GM12891 (cell line): ENCODE data around the gene LEPROT.

ENCODE experiments used
- PAX5 ChIP-seq: IDR thresholded peaks from 2 replicates; pipeline ENCODE4 v1.6.1; 2011; ENCODE audit warnings: low read length, moderate library complexity, mild to moderate bottlenecking; ENCODE audit not compliant: insufficient read depth, severe bottlenecking
- POLR2A ChIP-seq: IDR thresholded peaks from 2 replicates; pipeline ENCODE4 v1.6.1; 2011; ENCODE audit warnings: low read depth, low read length, control low read depth
- POLR2AphosphoS5 ChIP-seq: IDR thresholded peaks from 2 replicates; pipeline ENCODE4 v1.6.1; 2011; ENCODE audit warnings: low read depth, low read length, control low read depth
- POU2F2 ChIP-seq: IDR thresholded peaks from 2 replicates; pipeline ENCODE4 v1.6.1; 2011; ENCODE audit warnings: low read depth, mild to moderate bottlenecking, control low read depth, low read length, moderate library complexity
- SPI1 ChIP-seq: IDR thresholded peaks from 2 replicates; pipeline ENCODE4 v1.6.1; 2011; ENCODE audit warnings: low read depth, low read length, control low read depth
- TAF1 ChIP-seq: IDR thresholded peaks from 2 replicates; pipeline ENCODE4 v1.6.1; 2011; ENCODE audit warnings: low read depth, low read length, control low read depth

DNA sequence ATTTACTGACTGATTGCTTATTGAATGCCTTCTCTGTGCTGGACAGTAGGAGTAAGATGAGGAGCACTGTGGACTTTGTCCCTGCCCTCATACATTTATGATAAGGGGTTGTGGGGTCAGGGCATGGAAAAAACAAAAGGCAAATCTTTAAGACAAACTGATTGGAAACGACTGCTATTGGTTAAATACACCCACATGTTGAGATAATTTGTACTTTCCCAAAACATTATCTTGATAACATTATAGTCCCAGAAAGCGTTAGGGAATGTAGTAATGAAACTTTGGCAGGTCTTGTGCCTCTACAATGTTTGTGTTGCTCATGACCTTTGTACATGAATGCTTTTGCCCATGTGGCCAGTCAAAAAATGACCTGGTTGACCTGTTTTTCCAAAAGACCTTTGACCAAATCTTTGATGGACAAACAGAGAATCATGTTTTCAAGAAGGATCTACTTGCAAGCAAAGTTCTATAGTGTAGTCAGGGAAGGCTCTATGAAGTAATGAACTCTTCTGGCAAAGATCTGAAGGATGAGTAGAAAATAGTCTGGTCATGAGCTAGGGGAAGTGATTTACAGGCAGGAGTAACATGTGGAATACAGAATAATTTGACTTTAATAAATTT lies 50.9 kb downstream of the LEPROT start:
- TF ChIP-seq TAF1: no peak
- no peak for TF ChIP-seq POLR2A
- TF ChIP-seq POU2F2: no peak
- no peak for TF ChIP-seq POLR2AphosphoS5
- TF ChIP-seq SPI1: no peak
- no peak for TF ChIP-seq PAX5
